ENCODE data around the gene CDK4. TPM values are rescaled to one million over a fixed set of nuclear protein-coding genes. Genes with fewer than 3 reads are reported as not detected.

Gene CDK4
- total and polyA plus RNA-seq, 4 donors: 62.9 to 142 (median 127) TPM

- peaks cover 19% of the 10 kb centered on the region for H3K4me1 ChIP-seq (ENCODE audit: control insufficient read depth, insufficient read depth, low read length)
- peak overlapping the region; percentile 89 for H3K27ac ChIP-seq (ENCODE audit: low read depth, low read length)
- peaks cover 41% of the 10 kb centered on the region for H3K36me3 ChIP-seq (ENCODE audit: control insufficient read depth, insufficient read depth, low read length)
- no peak for DNase-seq (ENCODE audit: low read depth in 4 of 6, low spot score in 6 of 6)
- no peaks in the 10 kb centered on the region for H3K9me3 ChIP-seq (ENCODE audit: control insufficient read depth, insufficient read depth, low read length)
- H3K27me3 ChIP-seq (ENCODE audit: control insufficient read depth, insufficient read depth, low read length): no peaks in the 10 kb centered on the region
- WGBS (ENCODE audit: insufficient coverage): 16% methylated on average over 7 of the region's 8 CpGs
- peak overlapping the region; percentile 100 for H3K4me3 ChIP-seq (ENCODE audit: low read depth, low read length)
These were observed 700 bp downstream of the CDK4 start for GRCh38 chr12:57751432-57751787.

- Histone ChIP-seq H3K36me3 (ENCODE audit: control insufficient read depth, insufficient read depth, low read length) (peaks cover 41% of the 10 kb centered on the region), H3K4me1 (ENCODE audit: control insufficient read depth, insufficient read depth, low read length) (peaks cover 16% of the 10 kb centered on the region)
- 87% methylated on average over 8 of the region's 15 CpGs for WGBS (ENCODE audit: insufficient coverage)
These were observed 1.3 kb downstream of the CDK4 start for GRCh38 chr12:57750561-57751431.

GRCh38 chr12:57749061-57749460 lies 3.0 kb downstream of the CDK4 start:
- peaks cover 24% of the 10 kb centered on the region for H3K4me1 ChIP-seq (ENCODE audit: control insufficient read depth, insufficient read depth, low read length)
- 97% methylated on average over 5 of the region's 5 CpGs for WGBS (ENCODE audit: insufficient coverage)
- H3K27ac ChIP-seq (ENCODE audit: low read depth, low read length): no peak overlapping the region
- H3K36me3 ChIP-seq (ENCODE audit: control insufficient read depth, insufficient read depth, low read length): peaks cover 41% of the 10 kb centered on the region
- no peaks in the 10 kb centered on the region for H3K9me3 ChIP-seq (ENCODE audit: control insufficient read depth, insufficient read depth, low read length)
- no peak overlapping the region for H3K4me3 ChIP-seq (ENCODE audit: low read depth, low read length)
- no peak for DNase-seq (ENCODE audit: low read depth in 4 of 6, low spot score in 6 of 6)
- H3K27me3 ChIP-seq (ENCODE audit: control insufficient read depth, insufficient read depth, low read length): no peaks in the 10 kb centered on the region

More at GRCh38 chr12:57750561-57751431, 1.3 kb downstream of the CDK4 start:
- no peaks in the 10 kb centered on the region for H3K27me3 ChIP-seq (ENCODE audit: control insufficient read depth, insufficient read depth, low read length)
- H3K27ac ChIP-seq (ENCODE audit: low read depth, low read length): peak overlapping the region; percentile 89
- peak overlapping the region; percentile 100 for H3K4me3 ChIP-seq (ENCODE audit: low read depth, low read length)
- no peaks in the 10 kb centered on the region for H3K9me3 ChIP-seq (ENCODE audit: control insufficient read depth, insufficient read depth, low read length)
- no peak for DNase-seq (ENCODE audit: low read depth in 4 of 6, low spot score in 6 of 6)

GRCh38 chr12:57746025-57746424 lies 6.1 kb downstream of the CDK4 start:
- peaks cover 41% of the 10 kb centered on the region for H3K36me3 ChIP-seq (ENCODE audit: control insufficient read depth, insufficient read depth, low read length)
- no peaks in the 10 kb centered on the region for H3K9me3 ChIP-seq (ENCODE audit: control insufficient read depth, insufficient read depth, low read length)
- WGBS (ENCODE audit: insufficient coverage): 89% methylated on average over 1 of the region's 3 CpGs
- peaks cover 6% of the 10 kb centered on the region for H3K27me3 ChIP-seq (ENCODE audit: control insufficient read depth, insufficient read depth, low read length)
- peaks cover 19% of the 10 kb centered on the region for H3K4me1 ChIP-seq (ENCODE audit: control insufficient read depth, insufficient read depth, low read length)
- peak overlapping the region; percentile 98 for H3K4me3 ChIP-seq (ENCODE audit: low read depth, low read length)
- no peak for DNase-seq (ENCODE audit: low read depth in 4 of 6, low spot score in 6 of 6)
- H3K27ac ChIP-seq (ENCODE audit: low read depth, low read length): peak overlapping the region; percentile 99

GRCh38 chr12:57745485-57745881 lies 6.6 kb downstream of the CDK4 start:
- WGBS (ENCODE audit: insufficient coverage): 43% methylated on average over 7 of the region's 8 CpGs
- Histone ChIP-seq H3K27me3 (ENCODE audit: control insufficient read depth, insufficient read depth, low read length) (peaks cover 12% of the 10 kb centered on the region), H3K36me3 (ENCODE audit: control insufficient read depth, insufficient read depth, low read length) (peaks cover 38% of the 10 kb centered on the region), H3K4me3 (ENCODE audit: low read depth, low read length) (peak overlapping the region; percentile 98), H3K4me1 (ENCODE audit: control insufficient read depth, insufficient read depth, low read length) (peaks cover 18% of the 10 kb centered on the region), H3K9me3 (ENCODE audit: control insufficient read depth, insufficient read depth, low read length) (no peaks in the 10 kb centered on the region), H3K27ac (ENCODE audit: low read depth, low read length) (peak overlapping the region; percentile 99)
- DNase-seq (ENCODE audit: low read depth in 4 of 6, low spot score in 6 of 6): no peak

GRCh38 chr12:57744777-57745484 lies 7.2 kb downstream of the CDK4 start, which contains the start of gene TSPAN31:
Gene TSPAN31, plus strand, starts transcription at chr12:57745039. Its CDS starts 116 bp downstream, at chr12:57745155.
- Histone ChIP-seq H3K27me3 (ENCODE audit: control insufficient read depth, insufficient read depth, low read length) (peaks cover 17% of the 10 kb centered on the region), H3K4me3 (ENCODE audit: low read depth, low read length) (peak within 1 kb of the TSS; percentile 98), H3K27ac (ENCODE audit: low read depth, low read length) (peak within 1 kb of the TSS; percentile 99), H3K4me1 (ENCODE audit: control insufficient read depth, insufficient read depth, low read length) (peaks cover 22% of the 10 kb centered on the region), H3K36me3 (ENCODE audit: control insufficient read depth, insufficient read depth, low read length) (peaks cover 33% of the 10 kb centered on the region), H3K9me3 (ENCODE audit: control insufficient read depth, insufficient read depth, low read length) (no peaks in the 10 kb centered on the region)
- WGBS (ENCODE audit: insufficient coverage): 0% methylated on average over 20 of the region's 29 CpGs
- peak; percentile 94 to 100 (median 98) for DNase-seq (ENCODE audit: low read depth in 4 of 6, low spot score in 6 of 6)

- WGBS (ENCODE audit: insufficient coverage): 8% methylated on average over 15 of the region's 21 CpGs
- H3K27me3 ChIP-seq (ENCODE audit: control insufficient read depth, insufficient read depth, low read length): peaks cover 24% of the 10 kb centered on the region
- H3K4me1 ChIP-seq (ENCODE audit: control insufficient read depth, insufficient read depth, low read length): peaks cover 28% of the 10 kb centered on the region
- peaks cover 27% of the 10 kb centered on the region for H3K36me3 ChIP-seq (ENCODE audit: control insufficient read depth, insufficient read depth, low read length)
- peak overlapping the region; percentile 98 for H3K4me3 ChIP-seq (ENCODE audit: low read depth, low read length)
- DNase-seq (ENCODE audit: low read depth in 4 of 6, low spot score in 6 of 6): no peak
- no peaks in the 10 kb centered on the region for H3K9me3 ChIP-seq (ENCODE audit: control insufficient read depth, insufficient read depth, low read length)
- peak overlapping the region; percentile 99 for H3K27ac ChIP-seq (ENCODE audit: low read depth, low read length)
These were observed 7.8 kb downstream of the CDK4 start for GRCh38 chr12:57744194-57744776.

GRCh38 chr12:57743769-57744168 lies 8.3 kb downstream of the CDK4 start:
- no CpG with 5 or more reads among the region's 2 CpGs for WGBS (ENCODE audit: insufficient coverage)
- Histone ChIP-seq H3K27me3 (ENCODE audit: control insufficient read depth, insufficient read depth, low read length) (peaks cover 29% of the 10 kb centered on the region), H3K4me3 (ENCODE audit: low read depth, low read length) (no peak overlapping the region), H3K36me3 (ENCODE audit: control insufficient read depth, insufficient read depth, low read length) (peaks cover 22% of the 10 kb centered on the region), H3K9me3 (ENCODE audit: control insufficient read depth, insufficient read depth, low read length) (no peaks in the 10 kb centered on the region), H3K27ac (ENCODE audit: low read depth, low read length) (no peak overlapping the region), H3K4me1 (ENCODE audit: control insufficient read depth, insufficient read depth, low read length) (peaks cover 34% of the 10 kb centered on the region)
- no peak for DNase-seq (ENCODE audit: low read depth in 4 of 6, low spot score in 6 of 6)

- H3K4me1 ChIP-seq (ENCODE audit: control insufficient read depth, insufficient read depth, low read length): peaks cover 42% of the 10 kb centered on the region
- no peak for DNase-seq (ENCODE audit: low read depth in 4 of 6, low spot score in 6 of 6)
- no peaks in the 10 kb centered on the region for H3K9me3 ChIP-seq (ENCODE audit: control insufficient read depth, insufficient read depth, low read length)
- no peak overlapping the region for H3K4me3 ChIP-seq (ENCODE audit: low read depth, low read length)
- H3K27ac ChIP-seq (ENCODE audit: low read depth, low read length): no peak overlapping the region
- 59% methylated on average over 13 of the region's 14 CpGs for WGBS (ENCODE audit: insufficient coverage)
- peaks cover 9% of the 10 kb centered on the region for H3K36me3 ChIP-seq (ENCODE audit: control insufficient read depth, insufficient read depth, low read length)
- peaks cover 41% of the 10 kb centered on the region for H3K27me3 ChIP-seq (ENCODE audit: control insufficient read depth, insufficient read depth, low read length)
These were observed 10.0 kb downstream of the CDK4 start for GRCh38 chr12:57741844-57742738.

Measured in spinal cord (tissue), 10 donors.